Adrenal gland (tissue), 5 donors: ENCODE results near the gene TMEM156.

Experiments used
- POLR2A ChIP-seq, 2 donors: fragments of 450-650 bp; IDR thresholded peaks; one replicate each; pipeline ENCODE4 v1.6.1; 2017; ENCODE audit warnings: antibody characterized with exemption in 2 of 2, mild to moderate bottlenecking in 2 of 2, moderate library complexity in 1 of 2
- TF ChIP-seq, protein P1 (sequence below), 6 experiments: fragments of 450-650 bp in 4 of 6; fragments of 200-600 bp in 2 of 6; sonication (generic) in 1 of 6; IDR thresholded peaks; 1 replicate in 5 of 6; 2 replicates in 1 of 6; pipeline versions ENCODE4 v1.5.1 to v1.8.0; 2016 to 2021; ENCODE audit warnings: antibody characterized with exemption in 6 of 6, mild to moderate bottlenecking in 2 of 6, moderate library complexity in 1 of 6
- donor health status: DM: no; HTN: no; CAD: no.

DNA sequence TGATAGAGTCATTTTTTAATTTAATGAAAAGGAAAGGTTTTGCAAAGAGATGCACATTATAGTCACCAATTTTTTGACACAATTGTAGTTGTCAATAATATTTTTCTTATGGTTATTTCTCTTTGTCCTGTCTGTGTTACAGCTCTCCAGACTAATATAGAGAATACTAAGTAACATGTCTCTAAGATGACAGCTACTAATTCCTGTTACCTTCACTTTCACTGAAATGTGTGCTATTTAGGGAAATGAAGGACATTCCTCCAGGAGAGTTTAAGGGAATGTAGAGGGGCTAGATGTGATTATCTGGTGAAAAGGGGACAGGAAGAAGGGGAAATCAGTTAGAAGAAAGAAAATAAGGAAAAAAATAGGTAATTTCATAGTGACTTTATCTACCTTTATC lies 31.2 kb upstream of the TMEM156 start:
- TF ChIP-seq POLR2A (IDR thresholded peaks at IDR 0.05): no peak
- TF ChIP-seq, protein P1, sequence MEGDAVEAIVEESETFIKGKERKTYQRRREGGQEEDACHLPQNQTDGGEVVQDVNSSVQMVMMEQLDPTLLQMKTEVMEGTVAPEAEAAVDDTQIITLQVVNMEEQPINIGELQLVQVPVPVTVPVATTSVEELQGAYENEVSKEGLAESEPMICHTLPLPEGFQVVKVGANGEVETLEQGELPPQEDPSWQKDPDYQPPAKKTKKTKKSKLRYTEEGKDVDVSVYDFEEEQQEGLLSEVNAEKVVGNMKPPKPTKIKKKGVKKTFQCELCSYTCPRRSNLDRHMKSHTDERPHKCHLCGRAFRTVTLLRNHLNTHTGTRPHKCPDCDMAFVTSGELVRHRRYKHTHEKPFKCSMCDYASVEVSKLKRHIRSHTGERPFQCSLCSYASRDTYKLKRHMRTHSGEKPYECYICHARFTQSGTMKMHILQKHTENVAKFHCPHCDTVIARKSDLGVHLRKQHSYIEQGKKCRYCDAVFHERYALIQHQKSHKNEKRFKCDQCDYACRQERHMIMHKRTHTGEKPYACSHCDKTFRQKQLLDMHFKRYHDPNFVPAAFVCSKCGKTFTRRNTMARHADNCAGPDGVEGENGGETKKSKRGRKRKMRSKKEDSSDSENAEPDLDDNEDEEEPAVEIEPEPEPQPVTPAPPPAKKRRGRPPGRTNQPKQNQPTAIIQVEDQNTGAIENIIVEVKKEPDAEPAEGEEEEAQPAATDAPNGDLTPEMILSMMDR (IDR thresholded peaks at IDR 0.05): no peak
